ENCODE measurements around the gene DDX19B.

DDX19B gene

DNA sequence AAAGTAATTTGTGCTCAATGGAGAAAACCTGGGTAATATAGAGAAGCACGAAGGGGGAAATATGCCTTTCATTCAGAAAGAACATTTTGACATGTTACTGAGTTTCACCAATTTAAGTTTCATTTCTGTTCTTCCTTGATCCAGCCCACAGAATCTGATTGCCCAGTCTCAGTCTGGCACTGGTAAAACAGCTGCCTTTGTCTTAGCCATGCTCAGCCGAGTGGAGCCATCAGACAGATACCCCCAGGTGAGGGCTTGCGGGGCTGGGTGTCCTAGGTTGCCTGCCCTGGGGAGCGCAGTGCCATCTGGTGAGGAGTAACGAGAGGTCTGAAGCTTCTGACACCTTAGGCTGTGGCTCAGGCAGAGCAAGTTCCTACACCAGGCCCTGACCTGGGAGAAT, 65.4 kb downstream of the DDX19B start:
- DNase-seq: no peak

DNA sequence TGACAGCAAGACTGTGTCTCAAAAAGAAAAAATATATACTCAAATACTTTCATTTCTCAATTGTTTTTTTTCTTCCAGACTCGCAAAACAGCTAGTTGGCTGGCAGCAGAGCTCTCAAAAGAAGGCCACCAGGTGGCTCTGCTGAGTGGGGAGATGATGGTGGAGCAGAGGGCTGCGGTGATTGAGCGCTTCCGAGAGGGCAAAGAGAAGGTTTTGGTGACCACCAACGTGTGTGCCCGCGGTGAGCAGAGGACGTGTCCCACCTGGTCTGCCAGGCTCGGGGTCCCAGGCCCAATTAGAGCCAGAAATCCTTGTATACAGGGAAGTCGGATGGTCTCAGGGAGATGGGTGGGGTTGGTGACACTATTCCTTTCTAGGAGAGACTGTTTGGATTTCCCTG, 71.2 kb downstream of the DDX19B start:
- peak; percentile 27 for DNase-seq

DNA sequence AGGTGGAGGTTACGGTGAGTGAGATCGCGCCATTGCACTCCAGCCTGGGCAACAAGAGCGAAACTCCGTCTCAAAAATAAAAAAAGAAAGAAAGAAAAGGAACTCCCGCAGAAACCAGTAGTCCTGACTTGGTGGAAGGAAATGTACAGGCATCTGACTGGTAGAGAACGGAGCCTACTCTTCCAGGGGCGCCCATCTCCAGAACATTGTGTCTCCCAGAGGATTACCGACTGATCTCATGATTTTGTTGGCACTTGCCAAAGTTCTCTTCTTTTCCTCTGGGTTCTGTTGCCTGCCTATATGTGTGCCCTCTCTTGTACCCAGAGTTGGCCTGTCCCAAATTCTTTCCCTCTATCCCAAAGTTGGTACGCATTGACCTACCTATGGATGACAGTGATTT, 71.9 kb downstream of the DDX19B start:
- no peak for DNase-seq

DNA sequence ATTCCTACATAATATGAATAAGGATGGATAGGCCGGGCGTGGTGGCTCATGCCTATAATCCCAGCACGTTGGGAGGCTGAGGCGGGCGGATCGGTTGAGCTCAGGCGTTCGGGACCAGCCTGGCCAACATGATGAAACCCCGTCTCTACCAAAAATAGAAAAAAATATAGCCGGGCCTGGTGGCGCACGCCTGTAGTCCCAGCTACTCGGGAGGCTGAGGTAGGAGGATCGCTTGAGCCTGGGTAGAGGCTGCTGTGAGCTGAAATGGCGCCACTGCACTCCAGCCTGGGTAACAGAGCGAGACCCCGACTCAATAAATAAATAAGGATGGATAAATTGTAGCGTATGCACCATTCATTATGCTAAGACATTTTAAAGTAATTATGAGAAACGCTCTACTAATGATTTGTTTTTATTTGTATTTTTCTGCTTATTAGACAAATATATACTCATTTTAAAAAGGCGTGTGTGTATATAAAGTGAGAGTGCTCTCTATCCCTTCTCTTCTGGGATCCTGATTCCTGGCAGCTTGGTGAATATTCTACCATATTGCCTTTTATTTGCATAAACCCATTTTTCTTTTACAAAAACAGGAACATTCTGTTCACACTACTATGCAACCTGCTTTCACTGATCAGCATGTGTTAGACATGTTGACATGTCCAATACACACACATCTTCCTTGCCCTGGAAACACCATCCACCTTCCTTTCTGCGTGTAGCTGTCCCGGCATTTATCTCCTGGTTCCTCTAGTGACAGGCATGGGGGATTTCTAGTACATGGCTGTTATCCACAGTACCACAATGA, 74.1 kb downstream of the DDX19B start:
- DNase-seq: no peak

DNA sequence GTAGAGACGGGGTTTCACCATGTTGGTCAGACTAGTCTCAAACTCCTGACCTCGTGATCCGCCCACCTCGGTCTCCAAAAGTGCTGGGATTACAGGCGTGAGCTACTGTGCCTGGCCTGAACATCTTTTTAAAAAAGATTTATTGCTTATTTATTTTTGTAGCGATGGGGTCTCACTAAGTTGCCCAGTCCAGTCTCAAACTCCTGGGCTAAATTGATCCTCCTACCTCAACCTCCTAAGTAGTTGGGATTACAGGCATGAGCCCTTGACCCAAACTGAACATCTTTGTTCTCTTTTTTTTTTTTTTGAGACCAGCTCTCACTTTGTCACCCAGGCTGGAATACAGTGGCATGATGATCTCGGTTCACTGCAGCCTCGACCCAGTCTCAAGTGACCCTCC, 75.2 kb downstream of the DDX19B start:
- no peak for DNase-seq

DNA sequence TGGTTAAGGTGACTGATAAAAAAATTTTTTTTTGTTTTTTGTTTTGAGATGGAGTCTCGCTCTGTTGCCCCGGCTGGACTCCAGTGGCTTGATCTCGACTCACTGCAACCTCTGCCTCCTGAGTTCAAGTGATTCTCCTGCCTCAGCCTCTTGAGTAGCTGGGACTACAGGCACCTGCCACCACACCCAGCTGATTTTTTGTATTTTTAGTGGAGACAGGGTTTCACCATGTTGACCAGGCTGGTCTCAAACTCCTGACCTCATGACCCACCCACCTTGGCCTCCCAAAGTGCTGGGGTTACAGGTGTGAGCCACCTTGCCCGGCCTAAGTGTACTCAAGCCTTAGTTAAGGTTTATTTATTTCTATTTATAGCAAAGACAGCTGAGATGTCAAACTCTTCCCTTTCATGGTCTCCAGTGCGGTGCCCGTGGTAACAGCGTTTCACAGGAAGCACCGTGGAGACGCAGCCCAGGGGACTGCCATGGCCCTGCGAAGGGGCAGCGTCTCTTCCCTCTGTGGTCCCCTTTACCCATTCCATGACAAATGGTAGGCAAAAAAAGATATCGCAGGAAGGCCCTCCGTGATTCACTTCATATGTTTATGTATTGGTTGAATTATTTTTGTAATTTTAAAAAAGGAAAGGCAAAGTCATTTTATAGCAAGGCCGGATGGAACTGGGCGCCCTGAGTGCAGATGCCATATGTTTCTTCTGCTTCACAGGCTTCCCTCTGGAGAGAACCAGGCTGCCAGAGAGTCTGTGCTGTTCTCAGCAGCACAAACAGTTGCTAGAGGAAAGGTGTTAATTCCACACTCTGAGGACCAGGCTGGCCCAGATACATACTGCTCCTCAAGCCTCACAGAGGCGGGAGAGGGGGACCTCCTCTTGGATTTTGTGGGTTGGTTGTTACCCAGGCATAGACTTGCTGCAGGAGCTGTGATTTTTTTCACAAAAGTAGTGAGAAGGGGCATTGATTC, 76.9 kb downstream of the DDX19B start:
- DNase-seq: no peak

DNA sequence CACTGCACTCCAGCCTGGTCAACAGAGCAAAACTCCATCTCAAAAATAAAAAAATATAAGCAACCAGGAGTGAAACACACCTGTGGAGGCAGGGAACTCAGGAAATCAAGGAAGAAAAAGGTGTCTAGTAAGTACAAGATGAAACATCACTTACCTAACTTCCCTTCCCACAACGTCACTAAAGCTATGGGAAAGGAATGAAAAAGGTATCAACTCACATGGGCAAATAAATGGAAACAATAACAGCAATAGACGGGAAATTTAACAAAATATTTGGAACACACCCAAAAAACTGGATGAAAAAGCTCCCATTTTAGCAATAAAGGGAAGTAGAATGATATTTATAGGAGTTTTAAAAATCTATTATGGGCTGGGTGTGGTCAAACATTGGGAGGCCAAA, 78.8 kb downstream of the DDX19B start:
- DNase-seq: no peak

- DNase-seq: no peak
Observed at GRCh38 chr16:70378869-70379493, 80.0 kb downstream of the DDX19B start.

GRCh38 chr16:70380248-70380918, 81.4 kb downstream of the DDX19B start:
- peak; percentile 87 for DNase-seq

GRCh38 chr16:70380919-70381603, 82.1 kb downstream of the DDX19B start:
- peak; percentile 98 for DNase-seq

DNA sequence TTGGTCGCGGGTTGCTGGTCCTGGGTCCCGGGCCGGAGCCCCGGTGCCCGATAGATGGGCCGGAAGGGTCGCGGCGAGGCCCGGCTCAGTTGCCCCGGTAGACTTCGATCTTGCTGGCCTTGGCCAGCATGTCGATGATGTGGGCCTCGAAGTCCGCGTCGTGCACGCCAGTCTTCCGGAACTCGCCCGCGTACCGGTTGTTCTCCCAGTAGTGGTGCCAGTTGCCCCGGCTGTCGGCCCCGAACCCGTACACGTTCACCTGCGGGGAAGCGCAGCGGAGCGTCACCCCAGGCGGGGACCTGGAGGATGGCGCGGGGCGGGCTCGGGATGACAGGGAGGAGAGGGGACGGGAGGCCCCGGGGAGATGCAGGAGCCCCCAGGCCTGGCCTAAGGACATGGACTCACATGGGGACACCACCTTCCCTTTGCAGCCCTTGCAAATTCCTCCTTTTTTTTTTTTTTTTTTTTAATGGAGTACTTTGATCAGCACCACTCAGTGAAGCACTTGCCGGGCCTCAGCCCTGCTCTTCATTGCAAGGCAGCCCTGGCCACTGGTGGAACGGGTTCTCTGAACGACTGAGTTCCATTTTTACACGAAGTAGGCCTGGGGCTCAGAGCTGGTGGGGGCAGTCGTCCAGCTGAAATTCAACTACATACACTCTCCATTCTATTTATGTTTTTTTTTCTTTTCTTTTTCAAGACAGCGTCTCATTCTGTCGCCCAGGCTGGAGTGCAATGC, 82.8 kb downstream of the DDX19B start:
- no peak for DNase-seq

DNA sequence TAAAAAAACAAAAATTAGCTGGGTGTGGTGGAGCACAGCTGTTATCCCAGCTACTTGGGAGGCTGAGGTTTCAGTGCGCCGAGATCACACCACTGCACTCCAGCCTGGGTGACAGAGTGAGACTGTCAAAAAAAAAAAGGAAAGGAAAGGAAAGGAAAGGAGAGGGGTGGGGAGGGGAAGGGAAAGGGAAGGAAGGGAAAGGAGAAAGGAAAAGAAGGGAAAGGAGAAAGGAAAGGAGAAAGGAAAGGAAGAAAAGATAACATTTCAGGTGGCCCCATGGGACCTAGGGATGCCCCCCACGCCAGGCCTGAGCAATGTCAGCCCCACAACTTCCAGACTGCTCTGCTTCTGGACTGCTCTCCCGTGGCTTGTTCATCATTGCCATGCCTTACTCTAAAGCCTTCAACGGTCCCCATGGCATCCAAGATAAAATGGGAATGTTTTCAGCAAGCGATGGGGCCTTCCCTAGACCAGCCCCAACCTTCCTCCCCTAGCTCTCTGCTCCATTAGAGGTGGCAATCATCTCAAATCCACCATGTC, 84.5 kb downstream of the DDX19B start:
- no peak for DNase-seq
